GM12873 (cell line): ENCODE data around the gene SPDL1.

Experiments used
- CTCF ChIP-seq: IDR thresholded peaks from 2 replicates; pipeline ENCODE4 v1.5.1; 2012; ENCODE audit warnings: low read depth, mild to moderate bottlenecking, moderate library complexity, low read length, control low read depth; ENCODE audit not compliant: insufficient read depth; ENCODE audit errors: missing control alignments

SPDL1 gene

GRCh38 chr5:169637085-169637548 lies 53.5 kb downstream of the SPDL1 start, which contains the start of gene DOCK2:
Gene DOCK2 (plus strand): TSS chr5:169637275. CDS start chr5:169637327, 52 bp downstream.
- no peak for TF ChIP-seq CTCF

GRCh38 chr5:169637549-169638121 lies 54.1 kb downstream of the SPDL1 start:
- TF ChIP-seq CTCF = no peak

- no peak for TF ChIP-seq CTCF
These were observed 57.7 kb downstream of the SPDL1 start for GRCh38 chr5:169641253-169641652.

- no peak for TF ChIP-seq CTCF
These were observed 63.3 kb downstream of the SPDL1 start for GRCh38 chr5:169646856-169647255.

- no peak for TF ChIP-seq CTCF
These were observed 64.0 kb downstream of the SPDL1 start for GRCh38 chr5:169647566-169647965.

GRCh38 chr5:169648725-169649310 lies 65.2 kb downstream of the SPDL1 start:
- no peak for TF ChIP-seq CTCF

GRCh38 chr5:169649486-169649885 lies 65.9 kb downstream of the SPDL1 start:
- TF ChIP-seq CTCF = no peak
